DMS79 treated with DMSO at 0.1 percent for 48 hours (cell line): ENCODE results near the gene ASCC1.

Experiments used
- DNase-seq: peaks from one replicate; lab custom pipeline; 2025; lab: John Stamatoyannopoulos, UW

Gene ASCC1

DNA sequence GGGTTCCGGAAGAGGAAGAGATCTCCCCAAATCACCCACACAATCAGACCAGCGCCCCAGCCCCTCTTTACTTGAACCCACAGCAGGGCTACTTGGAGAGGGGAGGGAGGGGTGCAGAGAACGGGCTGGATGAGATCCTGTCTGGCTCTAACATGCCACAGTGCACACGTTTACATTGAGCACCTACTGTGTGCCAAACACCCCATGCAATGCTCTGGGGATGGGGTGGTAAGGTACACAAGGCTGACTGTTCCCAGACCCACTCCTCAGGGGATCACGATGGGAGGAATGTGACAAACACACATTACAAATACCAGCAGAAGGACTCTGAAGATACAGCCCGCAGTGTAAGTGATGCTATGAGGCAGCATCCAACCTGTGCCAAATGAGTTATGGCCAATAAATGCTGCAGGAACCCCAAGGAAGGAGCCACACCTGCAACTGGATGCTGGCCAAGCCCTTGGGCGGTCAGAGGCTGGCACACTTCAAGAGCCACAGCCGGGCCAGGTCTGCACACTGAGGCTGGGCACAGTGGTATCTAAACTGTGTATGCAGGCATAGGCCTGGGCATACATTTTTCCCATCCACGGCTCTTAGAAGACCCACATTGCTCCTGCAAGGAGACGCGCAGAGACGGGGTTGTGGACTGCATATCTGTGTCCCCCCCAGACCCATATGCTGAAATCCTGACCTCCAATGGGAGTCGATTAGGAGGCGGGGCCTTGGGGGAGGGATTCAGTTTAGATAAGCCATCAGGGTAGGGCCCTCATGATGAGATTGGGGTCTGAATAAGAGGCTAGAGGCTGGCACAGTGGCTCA lies 134.1 kb downstream of the ASCC1 start:
- peak; percentile 50 for DNase-seq

DNA sequence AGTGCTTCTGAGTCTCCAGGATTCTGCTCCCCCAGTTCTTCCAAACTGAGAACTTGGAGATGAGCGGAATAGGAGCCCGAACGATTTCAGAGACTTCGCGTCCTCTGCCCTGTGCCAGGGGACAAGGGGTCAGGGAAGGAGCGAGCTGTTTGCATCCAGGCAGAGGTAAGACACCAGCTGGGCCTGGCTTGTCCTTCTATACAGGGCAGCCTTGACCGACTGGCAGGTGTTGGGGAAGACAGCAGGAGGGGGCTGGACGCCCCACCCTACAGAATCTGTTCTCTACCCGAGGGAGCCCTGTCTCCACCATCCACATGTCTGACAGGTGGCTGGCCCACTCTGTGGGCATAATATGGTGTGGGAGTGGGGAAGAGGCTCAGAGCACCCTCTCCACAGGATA lies 134.9 kb downstream of the ASCC1 start:
- no peak for DNase-seq

DNA sequence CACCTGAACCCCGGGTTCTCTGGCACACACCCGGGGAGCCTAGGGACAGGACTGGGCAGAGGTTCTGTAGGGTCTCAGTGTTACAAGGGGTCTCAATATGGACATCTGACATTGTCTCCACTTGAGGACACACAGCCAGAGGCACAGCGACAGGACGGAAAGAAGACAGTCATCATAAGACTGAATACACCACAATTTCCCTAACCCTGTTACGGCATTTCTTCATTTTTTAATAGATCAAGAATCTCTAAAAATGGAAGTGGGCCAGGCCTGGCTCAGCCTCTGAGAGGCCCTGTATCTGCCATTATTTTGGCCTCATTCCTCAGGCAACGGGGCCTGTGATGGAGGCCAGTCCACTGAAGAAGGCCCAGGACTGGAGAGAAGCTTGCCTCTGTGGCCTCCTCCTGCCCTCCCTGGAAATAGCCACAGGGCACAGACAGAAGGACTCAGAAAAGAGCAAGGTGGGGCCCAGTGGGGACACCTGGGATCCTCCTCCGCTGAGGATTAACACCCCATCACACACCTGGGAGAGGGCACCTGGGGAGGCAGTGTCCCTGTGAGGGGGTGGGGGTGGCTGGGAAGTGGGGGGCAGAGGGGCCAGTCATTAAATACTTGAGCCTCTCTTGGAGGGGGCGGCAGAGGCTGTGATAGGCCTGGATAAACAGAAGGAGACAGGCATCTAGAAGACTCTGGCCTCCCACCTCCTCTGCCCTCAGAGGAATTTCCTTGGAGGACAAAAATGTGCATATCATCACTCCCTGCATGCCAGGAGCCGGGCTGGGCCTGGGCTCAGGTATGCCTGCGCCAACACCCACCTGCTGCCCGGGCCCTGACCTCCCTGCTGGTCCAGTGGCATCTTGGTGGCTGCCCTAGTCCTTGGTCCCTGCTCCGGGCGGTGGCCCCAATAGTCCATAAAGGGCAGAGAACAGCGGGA lies 135.8 kb downstream of the ASCC1 start:
- no peak for DNase-seq

DNA sequence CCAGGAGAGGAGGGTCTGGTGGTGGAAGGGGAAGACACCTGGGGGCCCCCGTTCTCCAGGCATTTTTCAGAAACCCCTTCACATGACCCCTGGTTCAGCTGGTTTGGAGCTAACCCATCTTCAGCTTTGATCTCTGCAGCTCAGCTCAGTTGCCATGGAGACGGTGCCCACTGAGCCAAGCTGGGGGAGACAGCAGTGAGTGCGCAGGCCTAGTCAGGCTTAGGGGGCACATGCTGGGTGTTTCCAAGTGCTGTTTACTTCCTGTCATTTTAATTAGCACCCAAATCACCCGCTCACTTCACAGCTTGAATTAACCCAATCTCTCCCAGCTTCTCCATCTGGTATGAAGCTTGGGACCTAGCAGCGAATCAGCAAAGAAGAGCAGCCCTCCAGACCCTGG lies 136.7 kb downstream of the ASCC1 start:
- DNase-seq, result no peak

DNA sequence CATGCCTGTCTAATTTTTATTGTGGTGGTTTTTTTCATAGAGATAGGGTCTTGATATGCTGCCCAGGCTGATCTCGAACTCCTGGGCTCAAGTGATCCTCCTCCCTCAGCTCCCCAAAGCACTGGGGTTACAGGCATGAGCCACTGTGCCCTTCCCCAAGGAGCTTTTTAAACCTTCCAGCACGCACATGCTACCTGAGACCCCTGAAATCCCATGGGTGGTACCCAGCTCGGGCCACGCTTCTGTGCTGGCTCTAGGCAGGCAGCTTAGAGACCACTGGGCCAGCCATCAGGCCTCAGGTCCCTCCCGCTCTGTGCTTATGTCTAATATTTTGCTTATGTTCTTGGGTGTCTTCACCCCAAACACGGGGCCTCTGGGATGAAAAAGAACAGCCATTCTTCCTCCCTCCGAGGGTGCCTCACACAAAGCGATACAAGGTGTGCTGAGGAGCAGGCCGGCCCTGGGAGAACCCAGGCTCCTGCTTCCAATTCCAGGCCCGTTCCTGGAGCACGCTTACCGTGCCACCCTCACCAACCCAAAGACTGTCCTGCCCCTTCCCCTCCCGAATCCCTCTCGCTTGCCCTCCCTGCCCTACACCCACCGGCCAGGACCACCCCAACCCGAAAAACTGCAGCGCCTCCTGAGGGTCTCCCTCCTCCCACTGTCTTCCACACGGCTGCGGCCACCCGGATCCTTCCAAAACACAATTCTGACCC lies 138.6 kb downstream of the ASCC1 start:
- DNase-seq, result no peak

DNA sequence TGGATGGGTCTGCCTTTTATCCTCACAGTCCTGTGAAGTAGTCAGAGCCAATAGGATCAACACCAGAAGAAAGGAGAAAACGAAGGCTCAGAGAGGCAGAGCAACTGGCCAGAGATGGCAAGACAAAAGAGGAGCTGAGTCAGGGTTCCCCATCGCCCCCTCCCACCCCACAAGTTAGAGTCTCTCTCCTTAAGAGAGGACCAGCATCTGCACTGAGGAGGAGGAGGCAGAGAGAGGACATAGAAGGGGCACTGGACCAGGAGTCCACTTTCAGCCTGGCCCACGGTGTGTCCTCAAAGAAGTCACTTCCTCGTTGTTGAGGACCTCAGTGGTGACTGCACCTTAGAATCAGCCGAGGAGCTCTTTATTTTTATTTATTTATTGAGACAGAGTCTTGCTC lies 139.3 kb downstream of the ASCC1 start:
- DNase-seq, result no peak

DNA sequence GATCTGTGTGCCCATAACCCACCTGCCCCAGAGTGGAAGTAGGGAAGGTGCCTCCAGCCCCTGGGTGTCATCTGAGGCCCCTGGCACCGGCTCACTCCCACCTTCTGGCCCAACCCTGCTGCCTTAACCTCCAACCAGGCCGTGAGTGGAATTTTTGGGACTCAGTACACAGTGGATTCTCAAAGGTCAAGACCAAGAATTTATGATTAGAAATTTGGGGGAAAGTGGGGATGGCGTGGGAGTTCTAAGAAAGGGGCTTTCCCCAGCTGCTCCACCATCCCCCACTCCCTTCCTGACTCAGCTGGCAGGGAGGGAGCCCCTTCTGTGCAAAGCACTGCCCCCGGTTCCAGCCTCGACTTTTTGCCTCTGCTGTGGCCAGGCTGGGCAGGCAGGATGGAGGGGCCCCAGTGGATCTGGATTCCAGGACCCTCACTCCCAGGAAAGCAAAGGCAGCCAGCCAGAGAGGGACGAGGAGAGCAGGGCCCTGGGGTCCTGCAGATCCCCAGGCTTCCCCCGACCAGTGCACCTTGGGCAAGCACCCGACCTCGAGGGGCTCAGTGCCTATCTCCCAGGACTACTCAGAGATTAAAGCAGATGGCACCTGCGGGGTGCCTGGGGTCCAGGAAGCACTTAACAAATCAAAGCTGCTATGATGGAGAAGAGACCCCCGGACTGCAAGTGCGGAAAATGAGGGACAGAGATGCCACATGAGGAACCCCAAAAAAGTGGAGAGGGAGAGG lies 140.5 kb downstream of the ASCC1 start:
- no peak for DNase-seq

DNA sequence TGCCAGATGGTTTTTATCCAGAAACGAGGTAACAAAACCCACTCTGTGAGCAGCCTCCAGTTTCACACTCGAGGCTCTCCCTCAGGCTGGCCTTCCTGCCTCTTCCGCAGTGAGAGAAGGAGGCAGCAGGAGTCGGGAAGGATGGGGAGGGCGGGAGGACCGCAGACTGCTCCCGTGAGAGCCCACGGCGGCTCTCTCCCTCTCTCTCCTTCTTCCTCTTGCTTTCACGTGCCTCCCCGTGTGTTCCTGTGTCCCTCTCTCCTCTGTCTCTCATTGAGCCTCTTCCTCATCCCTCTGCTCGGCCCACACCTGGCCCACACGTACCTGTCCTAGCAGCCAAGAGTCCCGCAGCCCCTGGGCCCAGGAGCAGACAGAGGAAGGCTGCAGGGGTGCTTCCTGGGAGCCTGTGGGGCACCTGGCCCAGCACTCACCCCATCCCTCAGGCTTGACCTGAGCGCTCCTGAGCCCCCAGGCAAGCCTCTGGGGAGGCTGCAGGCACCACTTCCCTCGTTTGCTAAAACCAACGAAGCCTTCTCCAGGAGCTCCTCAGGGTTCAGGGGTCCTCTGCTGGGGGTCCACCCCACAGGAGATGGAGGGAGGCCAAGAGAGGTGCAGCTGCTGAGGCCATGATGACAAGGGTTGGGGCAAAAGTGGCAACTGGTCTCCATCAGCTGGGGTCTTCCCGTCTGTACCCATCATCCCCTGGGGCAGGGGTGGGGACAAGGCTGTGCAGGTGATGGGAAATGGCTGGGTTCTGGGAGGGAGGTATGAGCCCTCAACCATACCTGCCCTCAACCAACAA lies 141.3 kb downstream of the ASCC1 start:
- DNase-seq, result no peak

DNA sequence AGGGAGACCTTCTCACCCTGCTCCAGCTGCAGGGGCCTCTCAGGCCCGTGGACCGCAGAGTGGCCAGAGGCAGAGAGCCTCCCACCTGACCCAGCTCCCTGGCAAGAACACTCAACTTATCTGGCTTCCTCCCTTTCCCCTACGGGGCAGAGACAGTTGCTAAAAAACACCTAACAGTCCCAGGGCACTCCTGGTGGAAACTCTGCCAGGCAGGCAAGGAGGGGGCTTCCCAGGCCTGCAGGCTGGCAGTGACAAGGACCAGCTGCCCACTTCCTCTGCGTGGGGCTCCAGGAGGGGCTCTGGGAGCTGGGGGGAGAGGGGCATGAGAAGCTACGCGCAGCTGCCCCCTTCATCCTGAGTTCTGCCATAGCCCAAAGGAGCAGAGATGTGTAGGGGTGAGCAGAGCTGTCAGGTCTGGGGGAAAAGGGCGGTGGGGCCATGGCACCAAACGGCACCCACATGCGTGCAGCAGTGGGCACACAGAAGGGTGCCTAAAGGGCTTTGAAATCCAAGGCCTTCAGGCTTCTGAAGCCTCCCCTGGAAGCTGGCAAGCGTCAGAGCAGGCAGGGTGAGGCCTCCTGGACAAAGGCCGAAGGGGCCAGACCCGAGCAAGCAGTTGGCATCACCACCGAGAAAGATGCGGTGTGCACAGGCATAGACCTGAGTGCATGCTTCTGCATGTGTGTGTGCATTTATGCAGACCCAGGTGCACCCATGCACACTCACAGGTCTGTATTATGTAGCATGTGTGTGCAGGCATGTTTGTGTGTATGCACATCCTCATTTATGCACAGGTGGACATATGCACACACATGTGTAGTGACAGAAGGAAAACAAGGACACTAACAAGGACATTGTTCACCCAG lies 142.1 kb downstream of the ASCC1 start:
- no peak for DNase-seq

DNA sequence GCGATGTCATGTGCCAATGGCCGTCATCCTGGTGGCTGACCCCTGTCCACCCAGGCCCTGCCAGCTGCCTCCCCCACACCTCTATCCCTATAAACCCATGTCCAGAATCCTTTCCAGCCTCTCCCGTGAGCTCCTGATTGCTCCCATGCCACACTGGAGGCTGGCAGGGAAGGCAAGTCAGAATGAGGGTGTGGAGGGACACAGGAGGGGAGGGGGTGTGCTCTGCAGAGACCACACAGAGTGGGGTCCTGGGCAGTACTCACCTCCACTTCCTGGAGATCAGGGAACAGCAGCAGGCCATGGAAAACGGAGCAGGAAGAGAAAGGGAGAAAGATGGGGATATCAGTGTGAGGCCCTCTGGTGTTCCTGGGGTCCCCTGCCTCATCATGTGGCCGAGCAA lies 143.4 kb downstream of the ASCC1 start:
- DNase-seq, result no peak

DNA sequence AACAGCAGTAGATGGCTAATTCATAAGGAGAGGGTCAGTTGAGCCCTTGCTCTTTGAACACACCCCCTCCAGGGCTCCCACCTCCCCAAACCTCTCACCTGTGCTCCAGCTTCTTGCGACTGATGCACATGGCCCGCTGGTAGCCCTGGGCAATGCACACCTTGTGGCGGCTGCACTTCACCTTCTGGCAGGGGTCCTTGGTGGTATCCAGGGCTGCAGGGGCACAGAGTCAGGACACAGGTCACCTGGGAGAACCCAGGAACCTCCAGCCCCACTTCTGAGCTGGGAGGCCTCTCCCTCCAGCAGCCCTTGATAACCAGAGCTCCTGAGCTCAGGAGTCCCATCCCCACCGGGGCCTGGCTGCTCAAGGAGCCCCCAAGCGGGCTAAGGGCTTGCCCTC lies 144.0 kb downstream of the ASCC1 start:
- no peak for DNase-seq

DNA sequence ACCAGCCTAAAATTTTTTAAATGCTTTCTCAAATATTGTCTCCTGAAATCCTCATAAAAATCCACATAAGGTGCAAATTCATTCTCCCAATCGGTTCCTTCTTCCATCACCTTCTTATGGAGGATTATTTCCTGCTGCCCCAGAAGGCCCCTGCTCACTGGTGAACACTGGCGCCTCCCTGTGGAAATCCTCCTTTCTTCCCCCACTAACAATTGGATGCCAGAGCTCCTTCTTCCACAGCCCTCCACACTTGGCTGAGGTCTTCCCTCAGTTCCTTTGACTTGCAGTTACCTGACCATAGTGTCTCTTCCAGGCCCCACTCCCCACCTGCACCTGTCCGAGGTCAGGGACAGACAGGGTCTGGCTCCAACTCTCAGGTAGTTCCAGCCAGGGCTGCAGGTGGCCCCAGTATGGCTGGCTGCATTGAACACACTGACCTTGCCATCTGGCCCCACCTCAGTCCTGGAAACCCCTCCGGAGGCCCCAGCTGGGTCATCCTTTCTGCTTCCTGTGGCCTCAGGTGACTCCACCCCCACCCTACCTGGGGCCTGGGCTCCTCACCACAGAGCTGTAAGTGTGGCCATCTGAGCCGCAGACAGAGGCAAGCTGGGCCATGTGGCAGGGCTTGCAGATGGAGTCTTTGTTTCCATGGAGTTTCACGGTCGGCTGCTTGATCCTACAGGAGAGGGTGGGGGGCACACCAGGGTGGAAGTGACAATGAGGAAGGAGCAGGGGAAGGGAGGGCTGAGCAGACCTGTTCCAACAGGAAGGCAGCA lies 146.1 kb downstream of the ASCC1 start:
- peak; percentile 35 for DNase-seq

DNA sequence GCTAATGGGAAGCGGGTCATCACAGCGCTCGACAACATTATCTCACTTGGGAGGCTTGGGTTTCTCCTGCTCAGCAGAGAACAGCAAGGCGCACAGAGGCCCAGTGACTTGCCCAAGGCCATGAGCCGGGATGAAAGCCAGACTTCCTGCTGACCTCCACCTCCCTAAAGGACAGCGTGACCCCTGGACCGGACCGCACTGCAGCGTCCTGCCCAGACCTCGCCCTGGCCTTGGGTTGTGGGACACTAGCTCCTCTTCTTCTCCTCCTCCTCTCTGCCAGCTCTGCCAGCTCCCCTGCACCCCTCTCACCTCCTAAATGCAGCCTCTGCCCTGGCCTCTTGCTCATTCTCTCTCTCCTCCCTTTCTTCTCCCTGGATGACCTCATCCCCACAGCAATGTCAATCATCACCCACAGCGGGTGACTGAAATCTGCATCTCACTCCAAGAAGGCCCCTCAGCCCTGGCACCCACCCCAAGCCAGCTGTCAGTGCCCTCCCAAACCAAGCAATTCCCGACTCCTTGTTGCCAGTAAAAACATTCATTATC lies 147.1 kb downstream of the ASCC1 start:
- no peak for DNase-seq

DNA sequence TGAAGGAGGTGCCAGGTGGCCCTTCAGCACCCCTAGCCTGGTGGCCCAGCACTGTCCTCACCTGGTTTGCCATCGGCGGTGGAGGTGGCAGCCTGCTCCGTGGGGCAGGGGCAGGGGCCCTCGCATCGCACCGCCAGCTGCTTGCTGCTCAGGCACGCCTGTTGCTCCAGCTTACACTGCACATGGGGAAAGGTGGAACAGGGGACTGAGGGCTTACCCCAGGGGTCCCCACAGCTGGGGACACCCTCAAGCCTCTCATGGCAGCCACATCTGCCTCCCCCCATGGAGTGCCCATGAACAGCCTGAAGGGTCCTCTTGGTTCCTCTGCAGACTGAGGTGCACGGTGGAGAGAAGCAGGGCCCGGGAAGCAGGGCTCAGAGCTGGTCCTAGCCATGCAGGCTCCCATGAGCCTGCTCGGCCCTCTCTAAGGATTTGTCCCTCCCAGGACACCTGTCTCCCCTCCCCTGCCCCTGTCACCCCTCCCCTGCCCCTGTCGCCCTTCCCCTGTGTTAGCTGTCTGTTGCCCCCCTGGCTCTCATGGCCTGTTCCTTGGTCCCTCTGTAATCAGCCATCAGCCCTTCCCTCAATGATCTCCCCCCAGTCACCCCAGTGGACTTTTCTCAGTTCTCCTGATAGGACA lies 147.8 kb downstream of the ASCC1 start:
- no peak for DNase-seq

DNA sequence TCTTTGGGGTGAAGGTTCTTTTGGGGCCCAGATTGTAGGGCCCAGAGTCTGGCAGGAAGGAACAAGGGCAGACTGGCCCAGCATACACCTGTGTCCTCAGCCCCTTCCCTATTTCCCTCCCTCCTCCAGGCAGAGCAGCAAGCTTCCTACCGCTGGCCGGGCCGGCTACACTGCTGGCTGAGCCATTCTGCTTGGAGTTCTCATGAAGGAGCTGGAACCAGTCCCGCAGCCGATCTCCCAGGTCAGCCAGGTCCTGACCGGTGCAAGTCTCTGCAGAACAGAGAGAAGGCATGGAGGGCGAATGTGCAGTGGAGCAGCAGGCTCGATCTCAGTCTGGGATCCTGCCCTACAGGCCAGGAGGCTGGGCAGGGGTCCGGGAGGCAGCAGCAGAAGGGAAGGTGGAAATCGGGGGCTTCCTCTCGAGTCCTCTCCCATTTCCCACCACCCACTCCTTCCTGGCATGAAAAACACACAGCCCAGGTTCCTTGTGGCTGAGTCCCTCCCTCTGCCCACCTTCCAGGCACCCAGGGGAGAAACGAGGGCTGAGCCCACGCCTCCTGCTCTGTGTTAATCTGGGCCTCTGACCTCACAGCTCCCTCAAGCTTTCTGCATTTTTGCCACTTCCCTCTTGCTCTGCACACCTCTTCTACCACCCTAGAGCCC lies 148.5 kb downstream of the ASCC1 start:
- DNase-seq, result no peak

DNA sequence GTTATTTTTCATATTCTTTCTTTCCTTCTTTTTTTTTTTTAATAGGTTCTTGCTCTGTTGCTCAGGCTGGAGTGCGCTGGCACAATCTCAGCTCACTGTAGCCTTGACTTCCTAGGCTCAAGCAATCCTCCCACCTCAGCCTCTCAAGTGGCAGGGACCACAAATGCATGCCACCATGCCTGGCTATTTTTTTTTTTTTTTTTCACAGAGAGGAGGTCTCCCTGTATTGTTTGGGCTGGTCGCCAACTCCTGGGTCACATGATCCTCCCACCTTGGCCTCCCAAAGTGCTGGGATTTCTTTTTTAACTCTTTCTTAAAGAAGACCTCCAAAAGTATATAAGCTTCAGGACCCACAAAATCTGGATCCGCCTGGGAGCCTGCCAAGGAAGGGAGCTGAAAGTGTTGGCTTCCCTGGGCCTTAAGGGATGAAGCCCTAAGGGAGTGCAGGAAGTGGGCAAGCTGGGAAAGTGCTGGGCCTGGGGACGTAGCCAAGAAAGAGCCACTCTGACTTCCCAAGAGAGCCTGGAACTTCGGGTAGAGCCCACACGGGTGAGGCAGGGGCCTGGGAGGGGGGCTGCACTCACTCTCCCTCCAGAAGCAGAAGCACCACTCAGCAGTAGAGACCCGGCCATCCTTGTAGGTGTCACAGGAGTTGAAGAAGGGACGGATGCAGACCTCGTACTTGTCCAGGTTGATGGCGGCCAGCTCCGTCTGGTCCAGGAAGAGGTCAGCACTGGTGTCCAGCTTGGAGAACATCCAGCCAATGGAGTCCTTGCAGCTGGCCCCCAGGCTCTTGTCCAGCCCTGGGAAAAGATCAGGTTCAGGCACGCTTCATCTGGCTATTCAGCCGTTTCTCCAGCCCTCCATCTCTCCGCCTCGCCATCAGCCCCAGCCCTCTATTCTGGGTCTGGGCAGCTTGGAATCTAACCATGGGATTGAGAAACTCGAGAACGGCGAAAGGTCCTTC lies 149.5 kb downstream of the ASCC1 start:
- peak; percentile 18 for DNase-seq
